ENCODE data around the gene SGK1.

Gene SGK1

DNA sequence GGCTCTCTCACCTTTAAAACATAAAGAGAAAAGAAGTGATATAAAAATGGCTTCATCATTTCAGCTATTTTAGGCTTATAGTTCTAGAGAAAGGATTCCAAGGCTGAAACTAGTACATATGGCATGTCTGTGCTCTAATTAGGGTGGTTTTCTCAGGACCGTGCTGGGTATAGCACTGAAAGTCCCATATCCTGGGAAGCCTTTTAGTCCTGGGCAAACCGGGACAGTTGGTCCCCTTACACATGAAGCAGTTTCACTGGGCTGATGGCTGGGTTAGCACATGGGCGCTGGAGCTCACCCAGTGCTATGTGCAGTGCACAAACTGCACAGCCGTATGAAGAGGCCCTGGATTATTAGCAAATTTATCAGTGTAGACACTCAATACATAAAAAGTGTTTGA lies 110.5 kb downstream of the SGK1 start:
- ChIA-PET CTCF (interaction anchor here (0.6 to 1.5 kb wide), 4 partner anchors 12 to 956 kb away, joined by 3 to 8 read pairs (median 4); no protein-coding TSS in a partner anchor), POLR2A (no interaction called here)
- no peaks in the 10 kb centered on the region for H3K4me1 ChIP-seq (ENCODE audit: control insufficient read depth, insufficient read depth, low read length)
- no peak overlapping the region for H3K4me3 ChIP-seq (ENCODE audit: low read depth, low read length)
- no peaks in the 10 kb centered on the region for H3K9me3 ChIP-seq (ENCODE audit: control insufficient read depth, insufficient read depth, low read depth, low read length)
- no peak overlapping the region for H3K27ac ChIP-seq (ENCODE audit: extremely low read depth, low read depth, low read length)
- TF ChIP-seq, protein P1, sequence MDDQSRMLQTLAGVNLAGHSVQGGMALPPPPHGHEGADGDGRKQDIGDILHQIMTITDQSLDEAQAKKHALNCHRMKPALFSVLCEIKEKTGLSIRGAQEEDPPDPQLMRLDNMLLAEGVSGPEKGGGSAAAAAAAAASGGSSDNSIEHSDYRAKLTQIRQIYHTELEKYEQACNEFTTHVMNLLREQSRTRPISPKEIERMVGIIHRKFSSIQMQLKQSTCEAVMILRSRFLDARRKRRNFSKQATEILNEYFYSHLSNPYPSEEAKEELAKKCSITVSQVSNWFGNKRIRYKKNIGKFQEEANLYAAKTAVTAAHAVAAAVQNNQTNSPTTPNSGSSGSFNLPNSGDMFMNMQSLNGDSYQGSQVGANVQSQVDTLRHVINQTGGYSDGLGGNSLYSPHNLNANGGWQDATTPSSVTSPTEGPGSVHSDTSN (CRISPR knock-in tag; IDR thresholded peaks at IDR 0.05) = no peak
- TF ChIP-seq FEZF1 (tag by site-specific recombination; IDR thresholded peaks at IDR 0.05) = no peak
- no peak for TF ChIP-seq ZNF658 (tag by site-specific recombination; IDR thresholded peaks at IDR 0.05)
- TF ChIP-seq KLF8 (tag by site-specific recombination; IDR thresholded peaks at IDR 0.05) = no peak
- no peak for TF ChIP-seq SETDB1 (IDR thresholded peaks at IDR 0.05; ENCODE audit: insufficient read length, low read length)
- TF ChIP-seq ZNF785 (tag by site-specific recombination; IDR thresholded peaks at IDR 0.05) = no peak
- H3K36me3 ChIP-seq (ENCODE audit: control insufficient read depth in 2 of 2, insufficient read depth in 1 of 2, low read length in 2 of 2) = no peaks in the 10 kb centered on the region

DNA sequence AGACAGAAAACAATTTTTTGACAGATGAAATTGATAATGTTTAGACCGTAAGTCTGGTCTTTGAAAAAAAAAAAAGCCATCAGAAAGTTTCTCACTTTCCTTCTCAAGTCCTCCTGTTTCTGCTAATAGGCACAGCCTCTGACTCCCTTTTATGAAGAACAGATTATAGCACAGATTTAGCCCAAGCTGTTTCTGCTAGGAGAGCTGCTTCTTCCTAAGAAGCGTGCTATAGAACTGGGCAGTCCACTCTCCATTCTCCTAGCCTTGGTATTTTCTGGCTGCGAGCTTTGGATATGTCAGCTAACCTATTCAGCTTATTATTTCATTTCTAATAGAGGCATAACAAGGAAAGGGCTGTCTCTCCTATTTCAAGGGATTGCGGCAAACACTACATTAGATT lies 112.5 kb downstream of the SGK1 start:
- H3K36me3 ChIP-seq (ENCODE audit: control insufficient read depth in 2 of 2, insufficient read depth in 1 of 2, low read length in 2 of 2) = no peaks in the 10 kb centered on the region
- TF ChIP-seq HOXD13 (CRISPR knock-in tag; IDR thresholded peaks at IDR 0.05; ENCODE audit: borderline replicate concordance) (no peak), ZNF211 (tag by site-specific recombination; IDR thresholded peaks at IDR 0.05; ENCODE audit: low read depth) (no peak), ZNF629 (tag by site-specific recombination; IDR thresholded peaks at IDR 0.05) (no peak), ZNF843 (tag by site-specific recombination; IDR thresholded peaks at IDR 0.05) (no peak), ZNF10 (tag by site-specific recombination; IDR thresholded peaks at IDR 0.05) (no peak), ZNF140 (tag by site-specific recombination; IDR thresholded peaks at IDR 0.05) (no peak), ZNF561 (tag by site-specific recombination; IDR thresholded peaks at IDR 0.05; ENCODE audit: borderline replicate concordance) (no peak), ZNF2 (tag by site-specific recombination; IDR thresholded peaks at IDR 0.05) (no peak), SP3 (tag by site-specific recombination; IDR thresholded peaks at IDR 0.05) (no peak)
- TF ChIP-seq, protein P2, sequence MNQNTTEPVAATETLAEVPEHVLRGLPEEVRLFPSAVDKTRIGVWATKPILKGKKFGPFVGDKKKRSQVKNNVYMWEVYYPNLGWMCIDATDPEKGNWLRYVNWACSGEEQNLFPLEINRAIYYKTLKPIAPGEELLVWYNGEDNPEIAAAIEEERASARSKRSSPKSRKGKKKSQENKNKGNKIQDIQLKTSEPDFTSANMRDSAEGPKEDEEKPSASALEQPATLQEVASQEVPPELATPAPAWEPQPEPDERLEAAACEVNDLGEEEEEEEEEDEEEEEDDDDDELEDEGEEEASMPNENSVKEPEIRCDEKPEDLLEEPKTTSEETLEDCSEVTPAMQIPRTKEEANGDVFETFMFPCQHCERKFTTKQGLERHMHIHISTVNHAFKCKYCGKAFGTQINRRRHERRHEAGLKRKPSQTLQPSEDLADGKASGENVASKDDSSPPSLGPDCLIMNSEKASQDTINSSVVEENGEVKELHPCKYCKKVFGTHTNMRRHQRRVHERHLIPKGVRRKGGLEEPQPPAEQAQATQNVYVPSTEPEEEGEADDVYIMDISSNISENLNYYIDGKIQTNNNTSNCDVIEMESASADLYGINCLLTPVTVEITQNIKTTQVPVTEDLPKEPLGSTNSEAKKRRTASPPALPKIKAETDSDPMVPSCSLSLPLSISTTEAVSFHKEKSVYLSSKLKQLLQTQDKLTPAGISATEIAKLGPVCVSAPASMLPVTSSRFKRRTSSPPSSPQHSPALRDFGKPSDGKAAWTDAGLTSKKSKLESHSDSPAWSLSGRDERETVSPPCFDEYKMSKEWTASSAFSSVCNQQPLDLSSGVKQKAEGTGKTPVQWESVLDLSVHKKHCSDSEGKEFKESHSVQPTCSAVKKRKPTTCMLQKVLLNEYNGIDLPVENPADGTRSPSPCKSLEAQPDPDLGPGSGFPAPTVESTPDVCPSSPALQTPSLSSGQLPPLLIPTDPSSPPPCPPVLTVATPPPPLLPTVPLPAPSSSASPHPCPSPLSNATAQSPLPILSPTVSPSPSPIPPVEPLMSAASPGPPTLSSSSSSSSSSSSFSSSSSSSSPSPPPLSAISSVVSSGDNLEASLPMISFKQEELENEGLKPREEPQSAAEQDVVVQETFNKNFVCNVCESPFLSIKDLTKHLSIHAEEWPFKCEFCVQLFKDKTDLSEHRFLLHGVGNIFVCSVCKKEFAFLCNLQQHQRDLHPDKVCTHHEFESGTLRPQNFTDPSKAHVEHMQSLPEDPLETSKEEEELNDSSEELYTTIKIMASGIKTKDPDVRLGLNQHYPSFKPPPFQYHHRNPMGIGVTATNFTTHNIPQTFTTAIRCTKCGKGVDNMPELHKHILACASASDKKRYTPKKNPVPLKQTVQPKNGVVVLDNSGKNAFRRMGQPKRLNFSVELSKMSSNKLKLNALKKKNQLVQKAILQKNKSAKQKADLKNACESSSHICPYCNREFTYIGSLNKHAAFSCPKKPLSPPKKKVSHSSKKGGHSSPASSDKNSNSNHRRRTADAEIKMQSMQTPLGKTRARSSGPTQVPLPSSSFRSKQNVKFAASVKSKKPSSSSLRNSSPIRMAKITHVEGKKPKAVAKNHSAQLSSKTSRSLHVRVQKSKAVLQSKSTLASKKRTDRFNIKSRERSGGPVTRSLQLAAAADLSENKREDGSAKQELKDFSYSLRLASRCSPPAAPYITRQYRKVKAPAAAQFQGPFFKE (tag by site-specific recombination; IDR thresholded peaks at IDR 0.05; ENCODE audit: borderline replicate concordance) = no peak
- TF ChIP-seq, protein P3, sequence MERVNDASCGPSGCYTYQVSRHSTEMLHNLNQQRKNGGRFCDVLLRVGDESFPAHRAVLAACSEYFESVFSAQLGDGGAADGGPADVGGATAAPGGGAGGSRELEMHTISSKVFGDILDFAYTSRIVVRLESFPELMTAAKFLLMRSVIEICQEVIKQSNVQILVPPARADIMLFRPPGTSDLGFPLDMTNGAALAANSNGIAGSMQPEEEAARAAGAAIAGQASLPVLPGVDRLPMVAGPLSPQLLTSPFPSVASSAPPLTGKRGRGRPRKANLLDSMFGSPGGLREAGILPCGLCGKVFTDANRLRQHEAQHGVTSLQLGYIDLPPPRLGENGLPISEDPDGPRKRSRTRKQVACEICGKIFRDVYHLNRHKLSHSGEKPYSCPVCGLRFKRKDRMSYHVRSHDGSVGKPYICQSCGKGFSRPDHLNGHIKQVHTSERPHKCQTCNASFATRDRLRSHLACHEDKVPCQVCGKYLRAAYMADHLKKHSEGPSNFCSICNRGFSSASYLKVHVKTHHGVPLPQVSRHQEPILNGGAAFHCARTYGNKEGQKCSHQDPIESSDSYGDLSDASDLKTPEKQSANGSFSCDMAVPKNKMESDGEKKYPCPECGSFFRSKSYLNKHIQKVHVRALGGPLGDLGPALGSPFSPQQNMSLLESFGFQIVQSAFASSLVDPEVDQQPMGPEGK (tag by site-specific recombination; IDR thresholded peaks at IDR 0.05) = no peak
- TF ChIP-seq, protein P4, sequence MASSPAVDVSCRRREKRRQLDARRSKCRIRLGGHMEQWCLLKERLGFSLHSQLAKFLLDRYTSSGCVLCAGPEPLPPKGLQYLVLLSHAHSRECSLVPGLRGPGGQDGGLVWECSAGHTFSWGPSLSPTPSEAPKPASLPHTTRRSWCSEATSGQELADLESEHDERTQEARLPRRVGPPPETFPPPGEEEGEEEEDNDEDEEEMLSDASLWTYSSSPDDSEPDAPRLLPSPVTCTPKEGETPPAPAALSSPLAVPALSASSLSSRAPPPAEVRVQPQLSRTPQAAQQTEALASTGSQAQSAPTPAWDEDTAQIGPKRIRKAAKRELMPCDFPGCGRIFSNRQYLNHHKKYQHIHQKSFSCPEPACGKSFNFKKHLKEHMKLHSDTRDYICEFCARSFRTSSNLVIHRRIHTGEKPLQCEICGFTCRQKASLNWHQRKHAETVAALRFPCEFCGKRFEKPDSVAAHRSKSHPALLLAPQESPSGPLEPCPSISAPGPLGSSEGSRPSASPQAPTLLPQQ (tag by site-specific recombination; IDR thresholded peaks at IDR 0.05) = no peak
- ChIA-PET POLR2A (no interaction called here), CTCF (interaction anchor here (0.7 kb wide), 1 partner anchor 682 kb away, joined by 3 read pairs; no protein-coding TSS in a partner anchor)
- no peak overlapping the region for H3K4me3 ChIP-seq (ENCODE audit: low read depth, low read length)
- no peaks in the 10 kb centered on the region for H3K4me1 ChIP-seq (ENCODE audit: control insufficient read depth, insufficient read depth, low read length)
- no peaks in the 10 kb centered on the region for H3K9me3 ChIP-seq (ENCODE audit: control insufficient read depth, insufficient read depth, low read depth, low read length)
- no peak overlapping the region for H3K27ac ChIP-seq (ENCODE audit: extremely low read depth, low read depth, low read length)

All from HEK293 (cell line).